Measurements from ENCODE around the gene TGM3.

- TF ChIP-seq POLR2A (IDR thresholded peaks at IDR 0.05) (no peak), CTCF (IDR thresholded peaks at IDR 0.05) (no peak), EP300 (IDR thresholded peaks at IDR 0.05) (no peak)
Observed at GRCh38 chr20:2312876-2313275, 17.1 kb downstream of the TGM3 start.
